AG09319 (cell line): Measurements from ENCODE around the gene CCHCR1.

Experiments used
- DNase-seq: peaks from one replicate; pipeline ENCODE4 v3.0.0-alpha.2; 2010; ENCODE audit warnings: low read depth; ENCODE audit errors: extremely low read depth
- CTCF ChIP-seq: IDR thresholded peaks from 2 replicates; pipeline ENCODE4 v1.5.1; 2011; ENCODE audit warnings: low read depth, mild to moderate bottlenecking, inconsistent platforms, low read length, moderate library complexity

CCHCR1 gene

GRCh38 chr6:31158863-31159855 lies 1.6 kb upstream of the CCHCR1 start:
- TF ChIP-seq CTCF = no peak; the same call in 1 of the 2 replicates
- DNase-seq = no peak

GRCh38 chr6:31158140-31158862 lies 699 bp upstream of the CCHCR1 start, which contains the start of gene TCF19:
TSS of gene TCF19 (plus strand) at chr6:31158589. CDS start at chr6:31159470, 881 bp downstream.
- peak; percentile 98 for DNase-seq
- no peak for TF ChIP-seq CTCF

GRCh38 chr6:31156641-31157040 lies 961 bp downstream of the CCHCR1 start:
- DNase-seq = no peak
- no peak for TF ChIP-seq CTCF

GRCh38 chr6:31154436-31154835 lies 3.2 kb downstream of the CCHCR1 start:
- DNase-seq = no peak
- no peak for TF ChIP-seq CTCF

- no peak for DNase-seq
- TF ChIP-seq CTCF = no peak
Observed at GRCh38 chr6:31152781-31153180, 4.8 kb downstream of the CCHCR1 start.

- no peak for TF ChIP-seq CTCF
- no peak for DNase-seq
Observed at GRCh38 chr6:31149827-31150447, 7.7 kb downstream of the CCHCR1 start.
